HG02763 (cell line): Measurements from ENCODE around the gene SYT1.

Source experiments
- ATAC-seq: cut with Tn5 transposase; IDR thresholded peaks from one replicate; pipeline ENCODE4 v1.9.1; 2021; ENCODE audit warnings: mild to moderate bottlenecking, moderate library complexity; ENCODE audit not compliant: unreplicated experiment

Gene SYT1

GRCh38 chr12:79055926-79056674 lies 191.5 kb downstream of the SYT1 start:
- no peak for ATAC-seq

GRCh38 chr12:79056775-79057174 lies 192.2 kb downstream of the SYT1 start:
- ATAC-seq: no peak

GRCh38 chr12:79057540-79057939 lies 193.0 kb downstream of the SYT1 start:
- peak; percentile 49 for ATAC-seq

GRCh38 chr12:79058342-79058741 lies 193.8 kb downstream of the SYT1 start:
- ATAC-seq: no peak

GRCh38 chr12:79059557-79059956 lies 195.0 kb downstream of the SYT1 start:
- ATAC-seq: no peak

GRCh38 chr12:79063258-79063657 lies 198.7 kb downstream of the SYT1 start:
- ATAC-seq: no peak

- ATAC-seq: no peak
Measured at GRCh38 chr12:79067977-79068376, 203.4 kb downstream of the SYT1 start.

- peak; percentile 96 for ATAC-seq
Measured at GRCh38 chr12:79069009-79069408, 204.4 kb downstream of the SYT1 start.

GRCh38 chr12:79071498-79071897 lies 206.9 kb downstream of the SYT1 start:
- no peak for ATAC-seq

GRCh38 chr12:79073506-79073905 lies 208.9 kb downstream of the SYT1 start:
- no peak for ATAC-seq

- no peak for ATAC-seq
Measured at GRCh38 chr12:79082595-79082994, 218.0 kb downstream of the SYT1 start.

- ATAC-seq: no peak
Measured at GRCh38 chr12:79083181-79083580, 218.6 kb downstream of the SYT1 start.

GRCh38 chr12:79085106-79085682 lies 220.6 kb downstream of the SYT1 start:
- ATAC-seq: peak; percentile 64

- no peak for ATAC-seq
Measured at GRCh38 chr12:79086541-79087296, 222.1 kb downstream of the SYT1 start.

GRCh38 chr12:79098530-79098929 lies 234.0 kb downstream of the SYT1 start:
- no peak for ATAC-seq

- no peak for ATAC-seq
Measured at GRCh38 chr12:79108962-79109361, 244.4 kb downstream of the SYT1 start.

GRCh38 chr12:79114896-79115295 lies 250.3 kb downstream of the SYT1 start:
- ATAC-seq: no peak

- ATAC-seq: peak; percentile 45
Measured at GRCh38 chr12:79115743-79116142, 251.2 kb downstream of the SYT1 start.

- ATAC-seq: no peak
Measured at GRCh38 chr12:79119796-79120195, 255.2 kb downstream of the SYT1 start.

GRCh38 chr12:79121486-79121885 lies 256.9 kb downstream of the SYT1 start:
- no peak for ATAC-seq

GRCh38 chr12:79124385-79124784 lies 259.8 kb downstream of the SYT1 start:
- ATAC-seq: no peak

GRCh38 chr12:79125358-79125757 lies 260.8 kb downstream of the SYT1 start:
- ATAC-seq: no peak
